GM23338 (cell line): ENCODE results near the gene ATF2. TPM values are rescaled to one million over a fixed set of nuclear protein-coding genes. Genes with fewer than 3 reads are reported as not detected.

Source experiments
- ATAC-seq: fragments of 200-7000 bp; cut with Tn5 transposase; 3 replicates; pipeline ENCODE4 v1.9.1; 2020
- DNase-seq: peaks from one replicate; pipeline ENCODE4 v3.0.0-alpha.2; 2015; ENCODE audit warnings: low spot score
- H2AFZ ChIP-seq: fragments of 200-600 bp; sonication (generic); 2 replicates; pipeline ENCODE4 v1.8.0; 2016; ENCODE audit warnings: antibody characterized with exemption, mild to moderate bottlenecking, moderate library complexity
- H3F3A ChIP-seq: fragments of 200-600 bp; sonication (generic); replicated peaks from 2 replicates; pipeline ENCODE4 v1.8.0; 2017; ENCODE audit warnings: antibody characterized with exemption, mixed run types, low read depth
- H3K27ac ChIP-seq: fragments of 200-600 bp; sonication (generic); 2 replicates; pipeline ENCODE4 v1.6.1; 2016; ENCODE audit warnings: low read depth
- H3K27me3 ChIP-seq: fragments of 200-600 bp; sonication (generic); 2 replicates; pipeline ENCODE4 v1.8.0; 2016; ENCODE audit warnings: mild to moderate bottlenecking, mixed run types, moderate library complexity; ENCODE audit not compliant: insufficient read depth
- H3K36me3 ChIP-seq: fragments of 200-600 bp; sonication (generic); 2 replicates; pipeline ENCODE4 v1.8.0; 2016; ENCODE audit warnings: mild to moderate bottlenecking; ENCODE audit not compliant: insufficient read depth
- H3K4me1 ChIP-seq: fragments of 200-600 bp; sonication (generic); 2 replicates; pipeline ENCODE4 v1.8.0; 2016; ENCODE audit warnings: mild to moderate bottlenecking, moderate library complexity; ENCODE audit not compliant: insufficient read depth
- H3K4me2 ChIP-seq: fragments of 200-600 bp; sonication (generic); 2 replicates; pipeline ENCODE4 v1.7.1; 2017; ENCODE audit warnings: mixed run types
- H3K4me3 ChIP-seq: fragments of 200-600 bp; sonication (generic); 2 replicates; pipeline ENCODE4 v1.6.1; 2016; ENCODE audit warnings: mixed run types
- H3K79me2 ChIP-seq: fragments of 200-600 bp; sonication (generic); replicated peaks from 2 replicates; pipeline ENCODE4 v1.8.0; 2017; ENCODE audit warnings: mild to moderate bottlenecking; ENCODE audit not compliant: insufficient read depth
- H3K9me2 ChIP-seq: fragments of 200-600 bp; sonication (generic); 2 replicates; pipeline ENCODE4 v1.8.0; 2017; ENCODE audit not compliant: insufficient read depth
- H4K20me1 ChIP-seq: fragments of 200-600 bp; sonication (generic); replicated peaks from 2 replicates; pipeline ENCODE4 v1.8.0; 2017; ENCODE audit warnings: mild to moderate bottlenecking; ENCODE audit not compliant: insufficient read depth
- H3K27ac Mint-ChIP-seq: 2 replicates; pipeline ENCODE4 v1.8.0; 2020; ENCODE audit warnings: inconsistent platforms, mild to moderate bottlenecking, moderate library complexity, mixed read lengths
- H3K27me3 Mint-ChIP-seq: 3 replicates; pipeline ENCODE4 v1.8.0; 2022; ENCODE audit warnings: low read depth, mild to moderate bottlenecking, moderate library complexity, mixed read lengths, inconsistent platforms; ENCODE audit not compliant: insufficient read depth, poor library complexity
- H3K36me3 Mint-ChIP-seq: 3 replicates; pipeline ENCODE4 v1.8.0; 2021; ENCODE audit warnings: low read depth, mild to moderate bottlenecking, inconsistent platforms, moderate library complexity, mixed read lengths
- H3K4me1 Mint-ChIP-seq: 3 replicates; pipeline ENCODE4 v1.8.0; 2020; ENCODE audit warnings: mild to moderate bottlenecking, inconsistent platforms, mixed read lengths
- H3K4me3 Mint-ChIP-seq: 3 replicates; pipeline ENCODE4 v1.8.0; 2021; ENCODE audit warnings: moderate library complexity, mild to moderate bottlenecking, inconsistent platforms, mixed read lengths
- H3K9me3 Mint-ChIP-seq: 3 replicates; pipeline ENCODE4 v1.8.0; 2020; ENCODE audit warnings: moderate library complexity, mild to moderate bottlenecking, inconsistent platforms, mixed read lengths
- CTCF ChIP-seq, 2 experiments: fragments of 200-600 bp in 1 of 2; sonication (generic) in 1 of 2; conservative IDR thresholded peaks; 2 replicates each; pipeline versions ENCODE4 v1.5.1 to v1.6.1; 2016 to 2017; ENCODE audit warnings: antibody characterized with exemption in 2 of 2, low read depth in 2 of 2, mild to moderate bottlenecking in 2 of 2, moderate library complexity in 1 of 2
- ETS1 ChIP-seq: IDR thresholded peaks from 2 replicates; pipeline ENCODE4 v1.6.1; 2016; ENCODE audit warnings: antibody characterized with exemption
- EZH2 ChIP-seq: fragments of 200-600 bp; sonication (generic); IDR thresholded peaks from one replicate; pipeline ENCODE4 v1.8.0; 2017; ENCODE audit warnings: antibody characterized with exemption, mild to moderate bottlenecking, low read depth; ENCODE audit not compliant: unreplicated experiment
- JUNB ChIP-seq: IDR thresholded peaks from one replicate; pipeline ENCODE4 v1.6.1; 2016; ENCODE audit warnings: antibody characterized with exemption; ENCODE audit not compliant: unreplicated experiment
- NANOG ChIP-seq: IDR thresholded peaks from 2 replicates; pipeline ENCODE4 v1.6.1; 2016; ENCODE audit warnings: antibody characterized with exemption, borderline replicate concordance
- POLR2AphosphoS5 ChIP-seq: IDR thresholded peaks from 2 replicates; pipeline ENCODE4 v1.6.1; 2016; ENCODE audit warnings: antibody characterized with exemption, low read depth
- REST ChIP-seq: IDR thresholded peaks from one replicate; pipeline ENCODE4 v1.6.1; 2018; ENCODE audit warnings: antibody characterized with exemption; ENCODE audit not compliant: unreplicated experiment
- STAT1 ChIP-seq: IDR thresholded peaks from one replicate; pipeline ENCODE4 v1.6.1; 2016; ENCODE audit warnings: antibody characterized with exemption; ENCODE audit not compliant: unreplicated experiment
- ZNF114 ChIP-seq: fragments of 250-450 bp; sonication (Bioruptor Pico); IDR thresholded peaks from 2 replicates; pipeline ENCODE4 v1.5.0; 2020; ENCODE audit warnings: mild to moderate bottlenecking, moderate library complexity
- ZNF462 ChIP-seq: fragments of 250-450 bp; sonication (Bioruptor Pico); IDR thresholded peaks from 2 replicates; pipeline ENCODE4 v1.5.0; 2020; ENCODE audit warnings: mild to moderate bottlenecking, moderate library complexity
- polyA plus RNA-seq: library from polyadenylated mRNA; unstranded; fragments of >200 nt; fragmentation: Nextera tagmentation; extraction: Ambion mirVana; gene quantifications from 2 replicates; pipeline ENCODE4 v1.2.1, GENCODE V29; 2016
- total RNA-seq: library from RNA; depleted of rRNA; stranded (reverse); fragments of >200 nt; shearing (Covaris generic); gene quantifications from 2 replicates; pipeline ENCODE4 v1.2.3, GENCODE V29; 2014

ATF2 gene
- total and polyA plus RNA-seq, 2 experiments from 2014 or later = 23.6 to 56.2 TPM

- no peak for TF ChIP-seq REST
- TF ChIP-seq EZH2 = no peak
- no peak for TF ChIP-seq CTCF (conservative IDR thresholded peaks at IDR 0.05; ENCODE audit: low read depth in 2 of 2)
- TF ChIP-seq NANOG = no peak
- no peak for TF ChIP-seq ZNF114
- TF ChIP-seq ETS1 = no peak
Observed at GRCh38 chr2:175166216-175166824, 1.7 kb downstream of the ATF2 start (continued).

- no peaks in the 10 kb centered on the region for H3K27me3 ChIP-seq
- no peak for ATAC-seq
- H3K36me3 ChIP-seq = no peaks in the 10 kb centered on the region
- H3K4me1 Mint-ChIP-seq = peaks cover 10% of the 10 kb centered on the region; the same call in 2 of the 3 replicates
- H3K4me3 Mint-ChIP-seq = no peak overlapping the region
- H3K9me2 ChIP-seq = no peaks in the 10 kb centered on the region
- H3K4me3 ChIP-seq = no peak overlapping the region
- H2AFZ ChIP-seq = no peak overlapping the region
- H3K27ac Mint-ChIP-seq = no peak overlapping the region
- no peaks in the 10 kb centered on the region for H3K9me3 Mint-ChIP-seq
- H3K36me3 Mint-ChIP-seq = peaks cover 9% of the 10 kb centered on the region; the same call in 2 of the 3 replicates
- peaks cover 85% of the 10 kb centered on the region for H3K79me2 ChIP-seq
- H3F3A ChIP-seq = no peaks in the 10 kb centered on the region
- H3K4me1 ChIP-seq = peaks cover 13% of the 10 kb centered on the region; the same call in 1 of the 2 replicates
- H3K4me2 ChIP-seq = no peak overlapping the region
- no peak overlapping the region for H3K27ac ChIP-seq
- no peak for DNase-seq
- peaks cover 5% of the 10 kb centered on the region for H3K27me3 Mint-ChIP-seq
- peaks cover 38% of the 10 kb centered on the region for H4K20me1 ChIP-seq
- no peak for TF ChIP-seq POLR2AphosphoS5
- no peak for TF ChIP-seq ZNF114
- TF ChIP-seq JUNB = no peak
- no peak for TF ChIP-seq ETS1
- TF ChIP-seq ZNF462 (CRISPR knock-in tag) = no peak
- no peak for TF ChIP-seq STAT1
Observed at GRCh38 chr2:175164235-175164634, 3.8 kb downstream of the ATF2 start.
